ENCODE results near the gene NEUROD4.
"Not testable (repeated sequence)": the region's sequence is repeated elsewhere in the genome, so short reads cannot be mapped to it uniquely, and the experiment has no call there.

The NEUROD4 gene

GRCh38 chr12:55019784-55020183 is at the start of gene NEUROD4:
TSS of gene NEUROD4 (plus strand) at chr12:55019974. CDS start at chr12:55026440, 6,466 bp downstream.
- DNase-seq = no peak

DNA sequence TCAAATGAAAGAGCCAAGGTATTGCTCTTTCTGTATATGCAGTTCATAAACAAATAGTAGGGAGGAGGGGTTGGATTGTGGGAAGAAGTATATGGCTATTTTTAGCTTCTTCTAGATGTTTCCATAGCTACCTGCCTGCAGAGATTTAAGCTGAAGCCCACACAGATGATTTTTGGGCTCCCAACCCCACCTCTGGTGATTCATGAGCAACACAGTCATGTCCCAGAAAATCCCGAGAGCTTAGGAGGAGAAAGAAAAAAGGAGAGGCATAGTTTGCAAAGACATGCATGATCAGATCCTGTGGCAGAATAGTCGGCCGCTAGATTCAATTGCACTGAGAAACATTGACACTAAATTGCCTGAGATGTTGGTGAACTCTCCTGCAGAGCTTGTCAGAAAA is 49.0 kb upstream of the NEUROD4 start:
- DNase-seq = no peak

DNA sequence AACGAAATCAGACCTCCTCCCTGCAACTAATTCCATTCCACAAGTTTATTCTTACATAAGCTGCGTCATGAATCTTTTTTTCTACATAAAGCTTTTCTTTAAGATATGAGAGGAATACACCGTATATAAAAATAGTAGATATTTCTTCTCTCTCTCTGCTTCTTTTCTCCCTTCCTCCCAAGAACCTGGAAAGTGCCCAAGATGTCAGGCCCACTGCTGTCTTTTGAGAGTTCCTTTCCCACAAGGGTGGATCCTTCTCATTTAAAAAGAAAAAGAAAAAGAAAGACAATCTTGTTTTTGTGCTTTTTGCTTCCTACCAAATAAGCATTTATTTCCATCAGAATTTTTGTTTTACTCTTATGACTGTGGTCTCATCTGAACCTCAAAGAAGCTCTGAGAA is 46.2 kb upstream of the NEUROD4 start:
- DNase-seq = no peak

DNA sequence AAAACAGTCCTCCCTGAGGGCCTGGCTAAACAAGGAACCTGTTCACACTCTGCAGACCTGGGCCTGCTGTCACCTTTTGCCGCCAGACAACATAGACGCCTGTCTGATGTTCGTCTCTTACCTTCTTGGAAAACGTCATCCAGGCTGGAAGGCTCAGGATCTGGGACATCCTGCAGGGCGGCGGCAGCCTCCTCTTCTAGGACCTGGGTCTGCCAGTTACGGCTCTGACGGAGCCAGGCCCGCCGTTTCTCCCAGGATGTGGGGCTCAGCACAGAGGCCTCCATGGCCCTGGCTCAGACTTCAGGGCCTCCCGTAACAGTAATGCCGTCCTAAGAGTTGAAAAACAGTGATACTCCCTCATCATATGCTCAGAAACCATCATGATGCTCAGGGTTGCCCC is 45.5 kb upstream of the NEUROD4 start:
- no peak for DNase-seq

GRCh38 chr12:54975272-54975671 is 44.5 kb upstream of the NEUROD4 start:
- no peak for DNase-seq

- no peak for DNase-seq
Measured at GRCh38 chr12:54975875-54976274, 43.9 kb upstream of the NEUROD4 start.

DNA sequence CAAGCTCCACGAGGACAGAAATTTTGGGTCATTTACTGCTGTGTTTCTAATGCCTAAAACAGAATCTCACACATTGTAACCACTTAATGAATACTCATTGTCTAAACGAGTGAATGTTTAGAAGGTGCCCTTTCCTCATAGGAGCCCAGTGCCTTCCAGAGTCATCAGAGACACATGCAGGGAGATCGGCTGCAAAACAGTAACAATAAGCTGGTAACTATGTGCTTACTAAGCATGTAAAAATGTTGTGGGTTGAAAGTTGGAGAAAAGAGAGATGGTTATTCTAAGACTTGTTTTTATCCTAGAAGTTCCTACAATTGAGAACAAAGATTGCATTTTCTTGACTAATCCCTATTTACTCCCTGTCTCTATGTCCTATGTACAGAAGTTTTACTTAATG is 42.6 kb upstream of the NEUROD4 start:
- no peak for DNase-seq

GRCh38 chr12:54977857-54978256 is 41.9 kb upstream of the NEUROD4 start:
- DNase-seq = no peak

DNA sequence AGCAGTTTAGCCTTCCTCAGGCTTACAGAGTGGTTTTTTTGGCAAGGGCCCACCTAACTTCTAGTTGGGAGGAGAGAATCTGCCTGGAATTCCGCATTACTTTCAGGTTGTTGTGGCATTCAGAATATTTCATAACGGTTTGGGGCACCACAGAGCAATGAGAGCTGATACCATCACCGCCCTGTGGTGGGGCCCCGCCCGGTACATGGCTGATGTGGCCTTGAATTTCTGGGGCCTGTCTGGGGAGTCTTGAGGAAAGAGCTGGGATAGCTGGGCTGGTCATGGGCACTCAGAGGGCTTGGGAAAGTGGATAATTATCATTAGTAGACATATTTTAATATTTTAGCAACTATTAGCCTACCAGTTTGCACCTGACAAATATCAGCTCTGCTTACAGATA is 39.4 kb upstream of the NEUROD4 start:
- DNase-seq = peak; percentile 44

DNA sequence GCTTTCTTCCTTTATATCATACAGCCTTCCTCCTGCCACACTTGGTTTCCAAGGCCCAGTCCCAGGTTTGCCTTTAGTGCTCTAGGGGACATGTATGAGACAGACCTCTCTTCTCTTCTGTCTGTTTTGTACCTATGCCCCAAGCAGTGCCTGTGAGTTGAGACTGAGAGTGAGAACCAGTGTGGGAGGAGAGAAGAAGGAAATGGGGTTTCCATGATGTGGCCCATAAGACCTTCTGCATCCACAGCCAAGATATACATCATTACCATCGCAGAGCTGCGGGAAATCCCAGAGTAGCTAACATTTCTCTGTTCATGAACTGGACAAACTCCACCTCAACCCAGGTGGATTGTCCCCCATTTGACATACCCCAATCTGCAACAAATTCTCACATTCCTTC is 38.0 kb upstream of the NEUROD4 start:
- DNase-seq = peak; percentile 30

DNA sequence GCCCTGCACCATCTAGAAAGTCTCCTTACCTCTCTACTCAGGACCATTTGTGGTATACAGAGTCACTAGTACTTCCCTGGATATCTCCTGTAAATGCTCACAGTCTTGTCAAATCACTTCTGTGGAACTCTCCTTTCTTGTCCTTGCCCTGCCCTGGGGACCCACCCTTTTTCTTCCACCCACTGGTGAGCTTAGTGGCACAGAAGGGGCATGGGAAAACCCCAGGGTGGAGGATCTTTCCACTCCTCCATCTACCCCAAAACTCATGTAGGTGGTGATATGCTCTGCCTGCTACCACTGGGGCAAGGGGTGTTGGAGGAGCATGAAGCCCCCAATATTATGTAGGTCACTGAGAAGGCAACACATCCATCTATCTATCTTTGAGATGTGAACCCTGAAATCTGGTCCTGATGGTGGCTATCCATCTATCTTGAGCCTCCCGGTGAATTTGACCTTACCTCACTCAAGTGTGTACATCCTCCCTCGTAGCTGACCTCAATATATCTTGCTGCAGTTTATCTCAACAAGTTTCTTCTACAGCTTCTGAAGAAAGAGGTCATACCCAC is 36.2 kb upstream of the NEUROD4 start:
- DNase-seq = peak; percentile 52

GRCh38 chr12:54984658-54985376 is 35.0 kb upstream of the NEUROD4 start, which contains the start of gene TESPA1:
TSS of gene TESPA1 (minus strand) at chr12:54984762. CDS start at chr12:54974562, 10,200 bp downstream.
- peak; percentile 76 for DNase-seq

DNA sequence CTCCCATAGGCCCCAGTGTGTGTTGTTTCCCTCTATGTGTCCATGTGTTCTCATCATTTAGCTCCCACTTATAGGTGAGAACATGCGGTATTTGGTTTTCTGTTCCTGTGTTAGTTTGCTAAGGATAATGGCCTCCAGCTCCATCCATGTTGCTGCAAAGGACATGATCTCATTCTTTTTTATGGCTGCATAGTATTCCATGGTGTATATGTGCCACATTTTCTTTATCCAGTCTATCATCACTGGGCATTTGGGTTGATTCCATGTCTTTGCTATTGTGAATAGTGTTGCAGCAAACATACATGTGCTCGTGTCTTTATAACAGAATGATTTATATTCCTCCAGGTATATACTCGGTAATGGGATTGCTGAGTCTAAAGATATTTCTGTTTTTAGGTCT is 33.0 kb upstream of the NEUROD4 start:
- not testable (repeated sequence) for DNase-seq

DNA sequence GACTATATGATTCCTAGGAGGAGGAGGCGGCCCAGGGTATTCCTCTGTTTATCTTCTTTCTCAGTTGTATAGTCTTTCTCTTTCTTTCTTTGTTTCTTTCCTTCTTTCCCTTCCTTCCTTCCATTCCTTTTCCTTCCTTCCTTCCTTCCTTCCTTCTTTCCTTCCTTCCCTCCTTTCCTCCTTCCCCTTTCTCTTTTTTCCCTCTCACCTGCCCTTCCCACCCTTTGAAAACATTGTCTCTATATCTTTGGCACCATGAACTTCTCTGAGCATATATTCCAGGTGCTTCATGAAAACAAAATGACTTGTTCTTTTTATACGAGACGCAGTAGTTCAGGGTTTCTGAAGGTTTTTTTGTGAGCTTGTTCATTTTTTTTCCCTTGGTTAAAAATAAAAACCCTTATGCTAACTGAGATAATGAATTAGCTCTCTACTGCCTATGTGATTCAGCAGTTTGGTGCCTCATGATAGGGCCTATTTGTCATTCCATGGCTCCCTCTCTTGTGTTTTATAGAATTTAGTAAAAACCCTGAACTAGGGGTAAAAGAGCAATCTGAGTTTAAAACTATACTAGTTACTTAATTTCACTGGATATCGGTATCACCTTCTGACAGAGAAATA is 32.1 kb upstream of the NEUROD4 start:
- no peak for DNase-seq

GRCh38 chr12:54988402-54989054 is 31.2 kb upstream of the NEUROD4 start:
- no peak for DNase-seq

DNA sequence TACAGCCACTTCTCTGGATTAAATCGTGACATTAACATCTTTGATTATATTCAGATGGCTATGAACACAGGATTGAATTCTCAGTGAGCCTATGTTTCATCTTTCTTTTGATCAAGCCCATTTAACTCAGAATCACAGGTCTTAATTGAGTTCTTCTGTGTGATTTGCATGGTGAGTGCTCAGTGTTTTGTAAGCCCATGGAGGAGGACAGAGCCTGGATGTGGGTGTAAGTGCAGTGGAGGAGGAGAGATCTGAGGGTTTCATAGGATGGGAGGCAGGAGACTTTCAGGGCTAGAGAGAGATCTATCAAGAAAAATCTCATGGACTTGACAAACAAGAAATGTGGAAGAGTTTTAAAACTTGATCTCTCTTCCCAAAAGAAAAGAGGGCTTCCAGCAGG is 29.9 kb upstream of the NEUROD4 start:
- DNase-seq = no peak

DNA sequence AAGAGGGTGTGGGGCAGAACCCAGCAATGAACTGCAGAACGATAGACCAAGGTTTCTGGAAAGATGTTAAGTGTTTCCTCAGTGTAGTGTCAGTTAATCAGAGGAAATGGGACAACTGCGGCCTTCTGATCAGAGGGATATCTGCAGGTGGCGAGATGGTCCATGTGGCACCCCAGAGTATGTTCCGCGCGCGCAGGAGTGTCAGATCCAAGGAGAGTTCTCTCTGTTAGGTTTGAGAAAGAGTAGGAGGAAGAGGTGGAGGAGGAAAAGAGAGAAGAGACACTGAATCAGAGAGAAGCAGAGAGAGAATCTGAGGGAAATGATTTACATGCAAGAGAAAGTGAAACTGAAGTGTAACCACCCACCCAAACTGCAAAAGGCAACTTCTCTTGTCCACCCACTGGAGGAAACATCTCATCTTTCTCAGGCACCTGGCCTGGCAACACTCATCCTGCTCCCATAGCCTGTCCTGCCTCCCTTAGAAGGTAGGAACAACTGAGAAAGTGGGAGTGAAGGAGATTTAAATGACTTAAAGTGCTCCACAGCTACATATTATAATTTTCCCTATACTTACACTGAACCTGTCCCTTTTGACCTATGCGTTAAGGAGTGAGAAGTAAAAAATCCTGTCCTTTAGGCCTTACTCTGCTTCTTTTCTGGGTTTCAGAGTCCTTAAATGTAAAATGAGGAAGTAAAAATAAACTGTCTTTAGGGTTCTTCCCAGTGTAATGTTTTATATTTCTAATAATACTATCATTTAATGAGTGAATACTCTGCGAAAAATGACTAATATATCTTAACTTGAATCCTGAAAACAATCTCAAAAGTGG is 28.4 kb upstream of the NEUROD4 start:
- DNase-seq = peak; percentile 26

DNA sequence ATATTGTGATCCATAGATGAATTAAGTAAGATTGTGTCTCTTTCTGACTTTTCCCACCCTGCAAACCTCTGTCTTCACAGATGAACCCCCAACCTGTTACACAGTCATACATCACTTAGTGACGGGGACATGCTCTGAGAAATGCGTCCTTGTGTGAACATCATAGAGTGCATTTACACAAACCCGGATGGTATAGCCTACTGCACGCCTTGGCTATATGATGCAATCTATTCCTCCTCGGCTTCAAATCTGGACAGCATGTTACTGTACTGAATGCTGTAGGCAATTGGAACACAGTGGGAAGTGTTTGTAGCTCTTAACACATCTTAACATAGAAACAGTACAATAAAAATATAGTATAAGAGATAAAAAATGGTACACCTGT is 27.8 kb upstream of the NEUROD4 start:
- no peak for DNase-seq

GRCh38 chr12:54993181-54993835 is 26.5 kb upstream of the NEUROD4 start:
- DNase-seq = peak; percentile 57

- DNase-seq = no peak
Measured at GRCh38 chr12:54996205-54996604, 23.6 kb upstream of the NEUROD4 start.

DNA sequence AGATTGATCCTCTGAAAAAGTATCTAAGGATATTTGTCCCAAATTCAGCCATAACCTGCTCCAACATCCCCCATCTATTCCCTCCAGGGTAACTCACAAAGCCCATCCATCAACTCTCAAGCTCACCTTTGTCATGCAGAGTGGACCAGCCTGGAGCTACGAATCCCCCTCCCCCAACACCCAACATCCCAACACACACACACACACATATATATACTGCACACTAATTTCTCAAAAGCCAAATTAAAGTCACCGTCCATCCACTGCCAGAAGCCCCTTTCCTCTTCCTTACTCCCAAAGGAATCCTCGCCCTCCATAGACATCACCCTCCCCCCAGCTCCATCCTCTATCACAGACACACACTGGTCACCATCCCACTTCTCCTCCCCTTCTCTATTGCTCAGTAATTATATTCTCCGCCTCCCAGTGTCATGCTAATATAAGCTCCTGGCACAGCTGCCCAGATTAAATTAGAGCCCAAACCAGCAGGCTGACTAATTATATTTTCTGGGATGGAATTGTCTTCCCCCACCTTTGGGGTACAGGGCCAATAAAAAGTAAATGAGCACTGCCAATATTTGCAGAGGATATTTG is 21.7 kb upstream of the NEUROD4 start:
- DNase-seq = no peak

DNA sequence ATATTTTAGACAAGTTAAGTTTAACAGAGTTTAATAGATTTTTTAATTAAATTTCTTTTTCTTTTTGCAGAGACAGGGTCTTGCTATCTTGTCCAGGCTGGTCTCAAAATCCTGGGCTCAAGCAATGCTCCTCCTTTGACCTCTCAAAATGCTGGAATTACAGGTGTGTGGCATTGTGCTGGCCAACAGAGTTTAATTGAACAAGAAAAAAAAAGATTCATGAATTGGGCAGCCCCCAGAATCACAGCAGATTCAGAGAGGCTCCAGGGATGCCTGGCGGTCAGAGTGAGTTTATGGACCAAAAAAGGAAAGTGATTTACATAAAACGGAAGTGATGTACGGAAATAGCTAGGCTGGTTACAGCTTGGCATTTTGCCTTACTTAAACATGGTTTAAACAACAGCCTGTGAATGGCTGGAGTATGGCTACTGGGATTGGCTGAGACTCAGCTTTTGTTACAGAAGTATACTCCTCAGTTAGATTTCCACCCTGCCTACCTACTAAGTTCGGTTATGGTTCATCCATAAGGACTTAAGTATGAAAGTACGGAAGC is 20.7 kb upstream of the NEUROD4 start:
- DNase-seq = no peak

All from activated CD8-positive, alpha-beta memory T cell treated with anti-CD3 and anti-CD28 coated beads, Interleukin-2, amount 50 U/mL, for 4 hours (primary cell).